Fibroblast of pulmonary artery (primary cell): ENCODE measurements around the gene ANG.

Experiments used
- DNase-seq: peaks from one replicate; pipeline ENCODE4 v3.0.0-alpha.2; 2010; ENCODE audit warnings: low read depth
- H3K4me3 ChIP-seq: replicated peaks from 2 replicates; pipeline ENCODE4 v1.5.1; 2011; ENCODE audit warnings: low read depth, mild to moderate bottlenecking, control low read depth, low read length, moderate library complexity
- CTCF ChIP-seq: IDR thresholded peaks from 2 replicates; pipeline ENCODE4 v1.5.1; 2011; ENCODE audit warnings: mild to moderate bottlenecking, control low read depth, low read length, inconsistent platforms; ENCODE audit errors: missing control alignments

ANG gene

GRCh38 chr14:20683125-20683890 lies 5.3 kb upstream of the ANG start:
- H3K4me3 ChIP-seq = peak overlapping the region; percentile 83
- no peak for TF ChIP-seq CTCF
- peak; percentile 94 for DNase-seq

GRCh38 chr14:20683891-20684661 lies 4.5 kb upstream of the ANG start, which contains the start of gene RNASE4:
Gene RNASE4, plus strand, starts transcription at chr14:20684560. Its CDS starts 14,812 bp downstream, at chr14:20699372.
- TF ChIP-seq CTCF = no peak
- H3K4me3 ChIP-seq = peak within 1 kb of the TSS; percentile 83
- DNase-seq = peak; percentile 89

GRCh38 chr14:20684662-20685456 lies 3.7 kb upstream of the ANG start:
- peak overlapping the region; percentile 83 for H3K4me3 ChIP-seq
- TF ChIP-seq CTCF = no peak
- peak; percentile 67 for DNase-seq

GRCh38 chr14:20686386-20687143 lies 2.0 kb upstream of the ANG start:
- TF ChIP-seq CTCF = no peak
- H3K4me3 ChIP-seq = no peak overlapping the region
- DNase-seq = no peak

- no peak for DNase-seq
- H3K4me3 ChIP-seq = no peak overlapping the region
- no peak for TF ChIP-seq CTCF
Measured at GRCh38 chr14:20687362-20688166, 1.0 kb upstream of the ANG start.
